Measurements from ENCODE around the gene ANO9.
"Not testable (repeated sequence)": the region's sequence is repeated elsewhere in the genome, so short reads cannot be mapped to it uniquely, and the experiment has no call there.

Gene ANO9

DNA sequence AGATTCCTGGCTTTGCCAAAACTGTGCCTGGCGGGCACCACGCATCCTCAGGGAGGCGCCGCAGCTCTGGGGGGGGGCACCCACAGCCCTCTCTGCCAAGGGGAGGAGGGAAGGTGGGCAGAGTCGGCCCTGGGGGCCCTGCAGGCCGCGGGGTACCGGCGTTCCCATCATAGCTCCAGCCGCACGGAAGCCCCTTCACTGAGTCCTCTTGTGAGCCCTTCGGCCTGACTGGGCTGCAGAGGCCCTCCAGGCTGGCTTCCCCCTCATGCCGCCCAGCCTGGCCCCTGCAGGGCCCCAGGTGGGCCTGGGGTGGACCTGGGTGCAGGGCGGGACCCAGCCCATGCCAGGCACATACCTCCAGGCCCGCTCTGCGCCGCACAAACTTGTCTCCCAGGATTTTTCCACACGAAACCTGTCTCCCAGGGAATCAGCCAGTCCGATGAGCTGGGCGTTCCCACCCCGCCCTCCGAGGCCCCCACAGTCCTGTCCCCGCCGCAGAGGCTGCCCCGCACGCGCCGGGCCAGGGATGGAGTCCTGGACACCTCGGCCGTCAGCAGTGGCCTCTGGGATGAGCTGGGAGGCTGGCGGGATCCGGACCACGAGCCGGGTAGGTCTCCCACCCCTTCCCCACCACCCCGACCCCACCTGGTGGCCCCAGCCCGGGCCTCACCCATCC, 49.6 kb downstream of the ANO9 start:
- Histone ChIP-seq H3K23ac (ENCODE audit: low read length in 2 of 2) (no peak overlapping the region), H3K4ac (ENCODE audit: low read depth in 1 of 2, low read length in 2 of 2) (peak overlapping the region in 1 of 2 experiments; percentile 60), H3K4me1 (ENCODE audit: control insufficient read depth, insufficient read depth, low read depth, low read length) (peaks cover 39% of the 10 kb centered on the region), H4K91ac (ENCODE audit: low read length) (peak overlapping the region; percentile 44), H3K14ac (ENCODE audit: low read length in 2 of 2) (peak overlapping the region in 1 of 2 experiments; percentile 69), H2BK12ac (ENCODE audit: low read length in 2 of 2) (peak overlapping the region in 1 of 2 experiments; percentile 90), H3K79me1 (replicated peaks; ENCODE audit: low read length, poor library complexity, severe bottlenecking) (peaks cover 1% of the 10 kb centered on the region), H2AK5ac (ENCODE audit: low read length, severe bottlenecking) (peak overlapping the region; percentile 52), H2BK15ac (ENCODE audit: low read depth, poor library complexity, severe bottlenecking) (peak overlapping the region; percentile 85), H3K18ac (ENCODE audit: low read depth in 1 of 2, low read length in 2 of 2) (peak overlapping the region in 1 of 2 experiments; percentile 9), H3K9me3 (ENCODE audit: control insufficient read depth, low read length) (no peaks in the 10 kb centered on the region), H2AFZ (ENCODE audit: low read depth, low read length) (no peak overlapping the region), H3K9ac (ENCODE audit: low read length) (no peak overlapping the region), H3K36me3 (ENCODE audit: control insufficient read depth in 1 of 2, insufficient read depth in 2 of 2, low read depth in 1 of 2, low read length in 2 of 2) (peaks cover 0 to 6% of the 10 kb centered on the region in 2 experiments), H3K27me3 (ENCODE audit: control insufficient read depth in 1 of 2, insufficient read depth in 1 of 2, low read length in 2 of 2) (no peaks in the 10 kb centered on the region), H3K4me2 (ENCODE audit: low read length, poor library complexity, severe bottlenecking) (no peak overlapping the region), H4K8ac (ENCODE audit: low read length) (peak overlapping the region; percentile 39), H3K27ac (ENCODE audit: low read length, poor library complexity, severe bottlenecking) (no peak overlapping the region), H3K4me3 (ENCODE audit: insufficient read depth in 1 of 2, low read depth in 1 of 2, low read length in 2 of 2) (no peak overlapping the region), H2BK120ac (ENCODE audit: low read depth, low read length) (peak overlapping the region; percentile 87), H2BK5ac (ENCODE audit: low read depth, low read length, poor library complexity, severe bottlenecking) (no peak overlapping the region)
- no peak for DNase-seq
- WGBS = 92% methylated on average over 35 of the region's 36 CpGs

DNA sequence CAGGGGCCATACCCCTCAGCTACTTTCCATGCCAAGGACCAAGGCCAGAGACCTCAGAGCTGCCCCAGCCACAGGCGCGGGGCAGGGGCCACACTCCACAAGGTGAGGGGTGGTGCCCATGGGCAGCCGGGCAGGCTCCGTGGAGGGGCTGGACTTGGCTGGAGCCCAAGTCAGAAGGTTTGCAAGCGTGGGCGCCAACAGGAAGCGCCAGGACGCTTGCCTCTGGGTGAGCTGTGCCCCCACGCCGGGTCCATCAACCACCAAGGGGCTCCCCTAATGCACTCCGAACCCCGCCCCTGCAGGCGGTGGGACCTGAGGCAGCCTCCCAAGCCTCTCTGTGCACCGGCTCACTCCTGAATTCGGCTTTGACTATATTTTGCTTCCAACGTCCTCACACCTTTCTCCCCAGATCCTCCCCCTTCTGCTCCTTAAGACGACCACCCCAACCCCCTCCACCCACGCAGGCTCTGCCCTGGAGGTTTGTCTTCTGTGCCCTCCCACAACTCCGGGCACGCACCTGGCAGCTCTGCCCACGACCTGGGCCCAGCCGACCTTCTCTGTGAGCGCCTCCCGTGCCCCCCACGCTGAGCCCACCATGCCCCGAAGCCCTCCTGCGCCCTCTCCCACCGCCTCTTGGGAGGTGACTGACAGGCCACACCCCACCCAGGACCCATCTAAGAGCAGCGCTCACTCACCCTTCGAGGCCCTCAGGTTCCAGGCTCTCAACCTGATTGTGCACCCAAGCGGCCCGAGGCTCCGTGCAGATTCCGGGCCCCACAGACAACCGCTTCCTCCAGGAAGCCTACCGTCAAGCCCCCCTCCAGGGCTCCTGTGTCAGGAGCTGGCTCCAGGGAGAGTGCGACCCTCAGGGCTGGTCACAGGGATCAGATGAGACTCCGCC, 50.4 kb downstream of the ANO9 start:
- peak overlapping the region; percentile 12 for H2AK5ac ChIP-seq (ENCODE audit: low read length, severe bottlenecking)
- H3K18ac ChIP-seq (ENCODE audit: low read depth in 1 of 2, low read length in 2 of 2) = no peak overlapping the region
- H2AFZ ChIP-seq (ENCODE audit: low read depth, low read length) = peak overlapping the region; percentile 32
- peak overlapping the region in 1 of 2 experiments; percentile 38 for H3K14ac ChIP-seq (ENCODE audit: low read length in 2 of 2)
- no peaks in the 10 kb centered on the region for H3K27me3 ChIP-seq (ENCODE audit: control insufficient read depth in 1 of 2, insufficient read depth in 1 of 2, low read length in 2 of 2)
- 91% methylated on average over 38 of the region's 38 CpGs for WGBS
- peaks cover 39% of the 10 kb centered on the region for H3K4me1 ChIP-seq (ENCODE audit: control insufficient read depth, insufficient read depth, low read depth, low read length)
- H2BK12ac ChIP-seq (ENCODE audit: low read length in 2 of 2) = peak overlapping the region in 1 of 2 experiments; percentile 76
- H3K4ac ChIP-seq (ENCODE audit: low read depth in 1 of 2, low read length in 2 of 2) = no peak overlapping the region
- H4K91ac ChIP-seq (ENCODE audit: low read length) = no peak overlapping the region
- H3K9me3 ChIP-seq (ENCODE audit: control insufficient read depth, low read length) = no peaks in the 10 kb centered on the region
- no peak overlapping the region for H3K4me3 ChIP-seq (ENCODE audit: insufficient read depth in 1 of 2, low read depth in 1 of 2, low read length in 2 of 2)
- peak overlapping the region; percentile 39 for H4K8ac ChIP-seq (ENCODE audit: low read length)
- H3K9ac ChIP-seq (ENCODE audit: low read length) = no peak overlapping the region
- no peak overlapping the region for H2BK120ac ChIP-seq (ENCODE audit: low read depth, low read length)
- H3K4me2 ChIP-seq (ENCODE audit: low read length, poor library complexity, severe bottlenecking) = no peak overlapping the region
- peak overlapping the region in 1 of 2 experiments; percentile 80 for H3K23ac ChIP-seq (ENCODE audit: low read length in 2 of 2)
- DNase-seq = no peak
- H3K36me3 ChIP-seq (ENCODE audit: control insufficient read depth in 1 of 2, insufficient read depth in 2 of 2, low read depth in 1 of 2, low read length in 2 of 2) = no peaks in the 10 kb centered on the region
- H3K27ac ChIP-seq (ENCODE audit: low read length, poor library complexity, severe bottlenecking) = no peak overlapping the region
- no peak overlapping the region for H2BK5ac ChIP-seq (ENCODE audit: low read depth, low read length, poor library complexity, severe bottlenecking)
- H3K79me1 ChIP-seq (replicated peaks; ENCODE audit: low read length, poor library complexity, severe bottlenecking) = peaks cover 1% of the 10 kb centered on the region
- peak overlapping the region; percentile 85 for H2BK15ac ChIP-seq (ENCODE audit: low read depth, poor library complexity, severe bottlenecking)

DNA sequence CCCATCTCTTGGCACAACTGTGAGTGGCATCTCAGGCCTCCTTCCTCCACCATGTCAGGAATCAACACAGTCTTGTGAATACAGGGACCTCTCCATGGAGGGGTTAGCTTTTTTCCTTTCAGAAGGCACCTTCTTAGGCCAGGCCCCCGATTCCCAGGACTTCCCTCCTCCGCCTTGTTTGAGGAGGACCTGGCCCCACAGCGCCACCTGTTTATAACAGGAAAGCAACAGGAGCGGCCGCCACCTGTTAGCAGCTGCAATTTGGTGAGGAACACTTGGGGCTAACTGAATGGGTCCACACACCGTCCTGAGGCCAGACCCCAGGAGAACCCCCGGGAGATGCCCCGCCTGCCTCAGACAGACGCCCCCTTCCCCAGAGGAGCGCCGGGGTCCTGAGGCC, 51.6 kb downstream of the ANO9 start:
- Histone ChIP-seq H3K4me2 (ENCODE audit: low read length, poor library complexity, severe bottlenecking) (no peak overlapping the region), H3K27me3 (ENCODE audit: control insufficient read depth in 1 of 2, insufficient read depth in 1 of 2, low read length in 2 of 2) (no peaks in the 10 kb centered on the region), H3K18ac (ENCODE audit: low read depth in 1 of 2, low read length in 2 of 2) (no peak overlapping the region), H2AFZ (ENCODE audit: low read depth, low read length) (no peak overlapping the region), H3K36me3 (ENCODE audit: control insufficient read depth in 1 of 2, insufficient read depth in 2 of 2, low read depth in 1 of 2, low read length in 2 of 2) (no peaks in the 10 kb centered on the region), H2BK120ac (ENCODE audit: low read depth, low read length) (no peak overlapping the region), H3K9me3 (ENCODE audit: control insufficient read depth, low read length) (no peaks in the 10 kb centered on the region), H3K23ac (ENCODE audit: low read length in 2 of 2) (no peak overlapping the region), H4K91ac (ENCODE audit: low read length) (no peak overlapping the region), H3K9ac (ENCODE audit: low read length) (no peak overlapping the region), H3K4me3 (ENCODE audit: insufficient read depth in 1 of 2, low read depth in 1 of 2, low read length in 2 of 2) (no peak overlapping the region), H3K4ac (ENCODE audit: low read depth in 1 of 2, low read length in 2 of 2) (no peak overlapping the region), H4K8ac (ENCODE audit: low read length) (no peak overlapping the region), H2BK15ac (ENCODE audit: low read depth, poor library complexity, severe bottlenecking) (peak overlapping the region; percentile 46), H3K79me1 (replicated peaks; ENCODE audit: low read length, poor library complexity, severe bottlenecking) (peaks cover 1% of the 10 kb centered on the region), H2BK12ac (ENCODE audit: low read length in 2 of 2) (no peak overlapping the region), H3K27ac (ENCODE audit: low read length, poor library complexity, severe bottlenecking) (no peak overlapping the region), H3K14ac (ENCODE audit: low read length in 2 of 2) (no peak overlapping the region), H3K4me1 (ENCODE audit: control insufficient read depth, insufficient read depth, low read depth, low read length) (peaks cover 30% of the 10 kb centered on the region), H2BK5ac (ENCODE audit: low read depth, low read length, poor library complexity, severe bottlenecking) (no peak overlapping the region), H2AK5ac (ENCODE audit: low read length, severe bottlenecking) (no peak overlapping the region)
- no peak for DNase-seq
- 85% methylated on average over 6 of the region's 11 CpGs for WGBS

DNA sequence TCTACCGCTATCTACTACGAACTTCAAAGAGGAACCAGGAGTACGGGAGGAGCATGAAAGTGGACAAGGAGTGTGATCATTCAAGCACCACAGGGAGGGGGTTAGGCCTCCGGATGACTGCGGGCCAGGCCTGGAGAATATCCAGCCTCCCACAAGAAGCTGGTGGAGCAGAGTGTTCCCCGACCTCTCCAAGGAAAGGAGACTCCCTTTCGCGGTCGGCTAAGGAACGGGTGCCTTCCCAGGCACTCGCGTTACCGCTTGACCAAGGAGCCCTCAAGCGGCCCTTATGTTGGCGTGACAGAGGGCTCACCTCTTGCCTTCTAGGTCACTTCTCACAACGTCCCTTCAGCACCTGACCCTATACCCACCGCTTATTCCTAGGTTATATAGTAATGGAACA, 52.4 kb downstream of the ANO9 start:
- H2AK5ac ChIP-seq (ENCODE audit: low read length, severe bottlenecking); H3K4ac ChIP-seq (ENCODE audit: low read depth in 1 of 2, low read length in 2 of 2): not testable (repeated sequence)

More for the DNA sequence above, 52.4 kb downstream of the ANO9 start:
- H3K23ac ChIP-seq (ENCODE audit: low read length in 2 of 2); H3K9me3 ChIP-seq (ENCODE audit: control insufficient read depth, low read length); H2BK15ac ChIP-seq (ENCODE audit: low read depth, poor library complexity, severe bottlenecking); H2BK12ac ChIP-seq (ENCODE audit: low read length in 2 of 2); H2BK5ac ChIP-seq (ENCODE audit: low read depth, low read length, poor library complexity, severe bottlenecking); H3K4me3 ChIP-seq (ENCODE audit: insufficient read depth in 1 of 2, low read depth in 1 of 2, low read length in 2 of 2); H3K4me2 ChIP-seq (ENCODE audit: low read length, poor library complexity, severe bottlenecking); H3K36me3 ChIP-seq (ENCODE audit: control insufficient read depth in 1 of 2, insufficient read depth in 2 of 2, low read depth in 1 of 2, low read length in 2 of 2); H3K18ac ChIP-seq (ENCODE audit: low read depth in 1 of 2, low read length in 2 of 2); H3K27me3 ChIP-seq (ENCODE audit: control insufficient read depth in 1 of 2, insufficient read depth in 1 of 2, low read length in 2 of 2); H4K91ac ChIP-seq (ENCODE audit: low read length); H3K27ac ChIP-seq (ENCODE audit: low read length, poor library complexity, severe bottlenecking); H2AFZ ChIP-seq (ENCODE audit: low read depth, low read length); H3K79me1 ChIP-seq (replicated peaks; ENCODE audit: low read length, poor library complexity, severe bottlenecking); H4K8ac ChIP-seq (ENCODE audit: low read length); H3K14ac ChIP-seq (ENCODE audit: low read length in 2 of 2); H2BK120ac ChIP-seq (ENCODE audit: low read depth, low read length); H3K9ac ChIP-seq (ENCODE audit: low read length); DNase-seq: not testable (repeated sequence)
- 98% methylated on average over 8 of the region's 17 CpGs for WGBS
- H3K4me1 ChIP-seq (ENCODE audit: control insufficient read depth, insufficient read depth, low read depth, low read length) = peaks cover 22% of the 10 kb centered on the region

Measured in mesenchymal stem cell (in vitro differentiated cells and primary cell).